Lung (tissue), 12 donors: Measurements from ENCODE around the gene MRTFA. TPM values are rescaled to one million over a fixed set of nuclear protein-coding genes. Genes with fewer than 3 reads are reported as not detected.
A peak's percentile ranks its signal among the peaks of the same experiment; 100 is the strongest.

ENCODE experiments used
- ATAC-seq: fragments of 200-7000 bp; cut with Tn5 transposase; one replicate; pipeline ENCODE4 v1.9.1; 2020; ENCODE audit warnings: moderate number of reproducible peaks; ENCODE audit not compliant: insufficient read depth, low FRiP score
- DNase-seq, 3 donors: peaks; one replicate each; pipeline ENCODE4 v3.0.0-alpha.2; 2013 to 2017
- H3K27ac ChIP-seq, 2 donors: one replicate each; pipeline ENCODE4 v1.5.1; 2013; ENCODE audit warnings: mild to moderate bottlenecking in 2 of 2, moderate library complexity in 2 of 2, control low read depth in 1 of 2, inconsistent platforms in 1 of 2, low read depth in 1 of 2, low read length in 1 of 2
- H3K27me3 ChIP-seq, 3 donors: one replicate each; pipeline ENCODE4 v1.5.1; 2013; ENCODE audit warnings: low read length in 2 of 3; ENCODE audit not compliant: control insufficient read depth in 3 of 3, insufficient read depth in 3 of 3
- H3K36me3 ChIP-seq, 4 donors: one replicate each; pipeline ENCODE4 v1.5.1; 2013; ENCODE audit warnings: low read length in 4 of 4, mild to moderate bottlenecking in 1 of 4, moderate library complexity in 1 of 4; ENCODE audit not compliant: control insufficient read depth in 4 of 4, insufficient read depth in 4 of 4
- H3K4me1 ChIP-seq, 5 donors: one replicate each; pipeline ENCODE4 v1.5.1; 2013; ENCODE audit warnings: low read length in 5 of 5, mild to moderate bottlenecking in 2 of 5, moderate library complexity in 1 of 5; ENCODE audit not compliant: control insufficient read depth in 5 of 5, insufficient read depth in 5 of 5
- H3K4me3 ChIP-seq: one replicate; pipeline ENCODE4 v1.5.1; 2013; ENCODE audit warnings: mild to moderate bottlenecking, control low read depth, moderate library complexity
- H3K9ac ChIP-seq, 2 donors: one replicate each; pipeline ENCODE4 v1.5.1; 2013; ENCODE audit warnings: low read length in 2 of 2, control low read depth in 1 of 2; ENCODE audit not compliant: insufficient read depth in 1 of 2
- H3K9me3 ChIP-seq, 4 donors: one replicate each; pipeline ENCODE4 v1.5.1; 2013; ENCODE audit warnings: low read length in 3 of 4, mild to moderate bottlenecking in 1 of 4, moderate library complexity in 1 of 4; ENCODE audit not compliant: control insufficient read depth in 4 of 4, insufficient read depth in 3 of 4
- CTCF ChIP-seq: IDR thresholded peaks from 2 replicates; pipeline ENCODE4 v1.5.1; 2012; ENCODE audit warnings: mild to moderate bottlenecking; ENCODE audit errors: control extremely low read depth, extremely low read depth
- WGBS, 2 donors: extraction: QIAGEN DNeasy Blood & Tissue Kit; methylation state at CpG; one replicate each; pipeline ENCODE4 v1.1.7; 2013; 5-methylcytosine and 5-hydroxymethylcytosine counted together
- polyA plus RNA-seq, 2 donors: library from polyadenylated mRNA; stranded (reverse); fragments of 200-250 nt; gene quantifications; one replicate each; pipeline ENCODE4 v1.2.1, GENCODE V29; 2013
- total RNA-seq, 2 donors: library from RNA; depleted of rRNA in 1 of 2; stranded (reverse); fragments of >200 nt in 1 of 2; gene quantifications; one replicate each; pipeline ENCODE4 v1.2.1, GENCODE V29; 2014 to 2021
- donor health status: control.
- donor health status: control.
- donor health status: Bipolar disorder and iron deficiency.
- donor health status: healthy.
- donor health status: DM: yes; HTN: yes; CAD: no.

Gene MRTFA
- total and polyA plus RNA-seq, 4 donors, result 26.3 to 64.0 (median 40.1) TPM

- H3K27ac ChIP-seq, result no peak overlapping the region
- H3K4me3 ChIP-seq, result no peak overlapping the region
- ATAC-seq (no peak), DNase-seq (no peak)
- H3K36me3 ChIP-seq, result no peaks in the 10 kb centered on the region
- WGBS, 2 donors, result 94 to 100% methylated on average over 6 of the region's 6 CpGs
- H3K9me3 ChIP-seq, result no peaks in the 10 kb centered on the region
- H3K4me1 ChIP-seq, result peaks cover 0 to 7% (median 0%) of the 10 kb centered on the region in 5 donors
- no peaks in the 10 kb centered on the region for H3K27me3 ChIP-seq
- no peak for TF ChIP-seq CTCF
- no peak overlapping the region for H3K9ac ChIP-seq
These were observed 4.8 kb upstream of the MRTFA start for GRCh38 chr22:40641269-40641668.

DNA sequence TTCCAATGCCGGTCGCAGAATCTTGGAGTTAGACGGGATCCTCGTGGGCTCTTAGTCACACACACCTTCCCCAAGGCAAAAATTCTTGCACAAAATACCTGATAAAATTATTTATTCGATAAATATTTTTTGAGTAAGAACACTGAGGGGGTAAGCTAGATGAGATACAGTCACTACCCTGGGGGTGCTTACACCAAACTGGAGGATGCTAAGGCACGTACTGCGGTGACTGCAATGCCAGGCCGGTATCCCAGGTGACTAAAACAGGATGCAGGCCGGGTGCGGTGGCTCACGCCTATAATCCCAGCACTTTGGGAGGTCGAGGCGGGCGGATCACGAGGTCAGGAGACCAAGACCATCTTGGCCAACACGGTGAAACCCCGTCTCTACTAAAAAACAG lies 1.7 kb upstream of the MRTFA start:
- no peak overlapping the region for H3K9ac ChIP-seq
- DNase-seq (no peak), ATAC-seq (no peak)
- WGBS, 2 donors, result 97% methylated on average over 17 of the region's 17 CpGs
- H3K27ac ChIP-seq, result no peak overlapping the region
- TF ChIP-seq CTCF, result no peak
- no peaks in the 10 kb centered on the region for H3K36me3 ChIP-seq
- H3K4me1 ChIP-seq, result peaks cover 0 to 25% (median 9%) of the 10 kb centered on the region in 5 donors
- no peaks in the 10 kb centered on the region for H3K9me3 ChIP-seq
- H3K4me3 ChIP-seq, result no peak overlapping the region
- H3K27me3 ChIP-seq, result no peaks in the 10 kb centered on the region

DNA sequence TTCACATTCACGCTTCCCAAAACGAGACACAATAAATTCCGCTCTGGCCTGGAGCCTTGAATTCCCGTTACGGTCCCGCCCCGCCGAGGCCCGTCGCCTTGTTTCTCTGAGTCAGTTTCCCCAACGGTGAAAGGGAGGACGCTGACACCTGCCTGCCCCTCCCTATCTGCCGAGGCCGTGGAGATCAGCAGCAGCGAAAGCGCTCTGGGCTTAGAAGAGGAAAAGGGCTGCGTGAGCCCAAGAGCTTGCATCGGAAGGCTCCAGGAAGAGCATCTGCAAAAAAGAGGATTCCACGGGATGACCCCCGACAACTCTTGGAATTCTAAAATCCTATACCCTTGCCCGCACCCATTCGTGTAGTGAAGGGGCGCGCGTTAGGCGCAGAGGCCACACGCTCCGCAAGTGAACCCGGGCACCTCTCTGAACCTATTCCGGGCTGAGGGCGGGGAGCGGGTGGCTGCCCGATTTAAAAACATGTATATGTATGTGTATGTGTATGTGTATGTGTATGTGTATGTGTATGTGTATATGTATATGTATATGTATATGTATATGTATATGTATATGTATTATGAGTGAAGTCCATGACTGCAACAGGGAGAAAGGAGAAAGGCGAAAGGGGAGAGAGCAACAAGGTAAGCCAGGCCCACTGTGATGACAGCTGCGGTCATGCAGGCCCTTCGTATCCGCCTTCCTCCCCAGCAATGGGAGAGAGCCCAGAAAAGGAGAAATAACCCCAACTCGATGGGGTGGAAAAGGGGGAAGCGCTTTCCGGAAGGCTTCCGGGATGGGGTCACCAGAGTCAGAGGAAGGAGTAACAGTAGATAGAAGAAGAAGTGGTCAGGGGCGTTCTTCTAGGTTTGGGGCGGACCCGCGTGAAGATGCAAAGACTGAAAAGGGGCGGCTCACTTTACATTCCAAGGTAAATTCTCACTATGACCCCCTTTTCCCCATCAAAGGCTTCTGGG lies 948 bp upstream of the MRTFA start:
- no peak for TF ChIP-seq CTCF
- Histone ChIP-seq H3K27ac (peak overlapping the region; percentile 93 to 95), H3K4me3 (peak overlapping the region; percentile 62), H3K9ac (peak overlapping the region; percentile 79 to 91), H3K4me1 (peaks cover 0 to 25% (median 9%) of the 10 kb centered on the region in 5 donors), H3K36me3 (no peaks in the 10 kb centered on the region), H3K27me3 (no peaks in the 10 kb centered on the region), H3K9me3 (no peaks in the 10 kb centered on the region)
- DNase-seq (peak; percentile 24 to 40 (median 29)), ATAC-seq (peak; percentile 1)
- WGBS, 2 donors, result 8 to 19% methylated on average over 46 of the region's 46 CpGs
